DND-41 (cell line): Measurements from ENCODE around the gene SLFN13.

Source experiments
- CTCF ChIP-seq: IDR thresholded peaks from 2 replicates; pipeline ENCODE4 v1.5.1; 2012; ENCODE audit warnings: borderline replicate concordance, low read length, moderate library complexity, mild to moderate bottlenecking; ENCODE audit not compliant: poor library complexity, severe bottlenecking; ENCODE audit errors: extremely low read depth
- EZH2 ChIP-seq: IDR thresholded peaks from 3 replicates; pipeline ENCODE4 v1.6.1; 2012; ENCODE audit warnings: borderline replicate concordance, low read depth, mild to moderate bottlenecking, moderate library complexity, low read length, inconsistent platforms; ENCODE audit not compliant: severe bottlenecking

GRCh38 chr17:35433075-35433894, 15.3 kb downstream of the SLFN13 start:
- no peak for TF ChIP-seq CTCF
- no peak for TF ChIP-seq EZH2
